Activated CD4-positive, alpha-beta T cell treated with anti-CD3 and anti-CD28 coated beads, Interleukin-2, amount 50 U/mL, for 24 hours (primary cell): ENCODE data around the gene EVL.
"Not testable (repeated sequence)": the region's sequence is repeated elsewhere in the genome, so short reads cannot be mapped to it uniquely, and the experiment has no call there.

Experiments used
- DNase-seq, 2 donors: peaks; one replicate each; pipeline ENCODE4 v3.0.0-alpha.2; 2020; ENCODE audit warnings: low read depth in 1 of 2, low spot score in 1 of 2

EVL gene

GRCh38 chr14:100144996-100145646 lies 79.9 kb downstream of the EVL start:
- DNase-seq, result no peak

GRCh38 chr14:100145682-100146464 lies 80.7 kb downstream of the EVL start:
- DNase-seq, result no peak

- no peak for DNase-seq
These were observed 81.4 kb downstream of the EVL start for GRCh38 chr14:100146531-100147091.

- peak; percentile 13 to 44 for DNase-seq
These were observed 82.0 kb downstream of the EVL start for GRCh38 chr14:100147181-100147631.

GRCh38 chr14:100147691-100148464 lies 82.7 kb downstream of the EVL start:
- no peak for DNase-seq

GRCh38 chr14:100148837-100149731 lies 83.9 kb downstream of the EVL start:
- DNase-seq, result no peak

GRCh38 chr14:100149851-100150611 lies 84.8 kb downstream of the EVL start:
- DNase-seq, result no peak

GRCh38 chr14:100150932-100151587 lies 85.8 kb downstream of the EVL start:
- no peak for DNase-seq

- DNase-seq, result no peak
These were observed 86.9 kb downstream of the EVL start for GRCh38 chr14:100152091-100152490.

- no peak for DNase-seq
These were observed 88.3 kb downstream of the EVL start for GRCh38 chr14:100153560-100153959.

- no peak for DNase-seq
These were observed 89.9 kb downstream of the EVL start for GRCh38 chr14:100155049-100155621.

- no peak for DNase-seq
These were observed 90.8 kb downstream of the EVL start for GRCh38 chr14:100155756-100156616.

- no peak for DNase-seq
These were observed 91.6 kb downstream of the EVL start for GRCh38 chr14:100156776-100157175.

GRCh38 chr14:100157548-100158232 lies 92.5 kb downstream of the EVL start:
- DNase-seq, result not testable (repeated sequence)

- DNase-seq, result no peak
These were observed 93.4 kb downstream of the EVL start for GRCh38 chr14:100158566-100159093.

- DNase-seq, result peak; percentile 29 to 35
These were observed 94.1 kb downstream of the EVL start, which contains the start of gene DEGS2 for GRCh38 chr14:100159094-100159864. Gene DEGS2, minus strand, starts transcription at chr14:100159645. Its CDS starts 58 bp downstream, at chr14:100159587.
